Neutrophil (primary cell): ENCODE results near the gene SSH2.

Experiments used
- H3K27ac ChIP-seq: fragments of 200-600 bp; sonication (generic); 2 replicates; pipeline ENCODE4 v1.5.1; 2016; ENCODE audit warnings: mild to moderate bottlenecking, moderate library complexity
- H3K27me3 ChIP-seq: fragments of 200-600 bp; sonication (generic); 2 replicates; pipeline ENCODE4 v1.6.0; 2016; ENCODE audit warnings: mild to moderate bottlenecking
- H3K36me3 ChIP-seq: fragments of 200-600 bp; sonication (generic); 2 replicates; pipeline ENCODE4 v1.5.1; 2017
- H3K4me1 ChIP-seq, 2 experiments: fragments of 200-600 bp in 1 of 2; sonication (generic) in 1 of 2; 1 replicate in 1 of 2; 2 replicates in 1 of 2; pipeline versions ENCODE4 v1.5.1 to v1.6.1; 2013 to 2016; ENCODE audit warnings: low read depth in 1 of 2, low read length in 1 of 2, mild to moderate bottlenecking in 1 of 2, moderate library complexity in 1 of 2; ENCODE audit not compliant: control insufficient read depth in 1 of 2, insufficient read depth in 1 of 2
- H3K4me3 ChIP-seq, 2 experiments: fragments of 200-600 bp in 1 of 2; sonication (generic) in 1 of 2; 1 replicate in 1 of 2; 2 replicates in 1 of 2; pipeline ENCODE4 v1.5.1; 2013 to 2016; ENCODE audit warnings: low read depth in 1 of 2, low read length in 1 of 2, mild to moderate bottlenecking in 1 of 2, moderate library complexity in 1 of 2
- H3K9me3 ChIP-seq: fragments of 200-600 bp; sonication (generic); 2 replicates; pipeline ENCODE4 v1.5.1; 2016
- CTCF ChIP-seq: fragments of 200-600 bp; sonication (generic); IDR thresholded peaks from 2 replicates; pipeline ENCODE4 v1.5.1; 2016; ENCODE audit warnings: antibody characterized with exemption

SSH2 gene

DNA sequence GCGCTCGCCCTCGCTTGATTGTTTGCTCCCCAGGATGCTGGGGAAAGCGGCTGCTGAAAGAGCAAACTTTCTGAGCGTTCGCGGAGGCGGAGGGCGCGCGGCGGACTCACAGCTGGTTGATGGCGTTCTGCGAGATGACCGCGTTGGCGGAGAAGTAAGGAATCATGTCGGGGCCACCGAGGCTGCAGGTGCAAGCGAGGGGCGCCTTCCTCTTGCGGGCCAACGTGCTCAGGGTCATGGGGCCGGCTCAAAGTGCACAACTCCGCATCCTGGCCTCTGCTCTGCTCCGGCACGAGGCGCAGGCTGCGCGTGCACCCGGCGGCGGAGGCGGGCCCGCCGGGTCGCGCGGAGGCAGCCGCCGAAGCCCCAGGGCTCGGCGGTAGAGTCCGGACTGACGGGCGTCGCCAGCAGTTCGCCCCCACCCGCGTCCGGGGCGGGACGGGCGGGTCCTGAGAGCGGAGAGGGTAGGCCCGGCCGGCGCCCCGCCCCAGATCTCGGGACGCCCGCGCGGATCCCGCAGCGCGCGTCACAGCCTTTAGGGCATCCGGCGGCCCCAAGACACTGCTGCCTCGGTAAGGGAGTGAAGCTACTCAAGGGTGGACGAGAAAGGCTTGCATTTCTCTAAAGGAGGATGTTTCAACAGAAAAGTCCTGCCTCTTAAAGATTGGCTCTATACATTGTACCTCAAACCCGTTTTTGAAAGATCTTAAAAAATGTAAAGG lies 168.8 kb downstream of the SSH2 start:
- peak; percentile 57 for TF ChIP-seq CTCF
- Histone ChIP-seq H3K36me3 (peaks cover 21% of the 10 kb centered on the region), H3K27ac (peak overlapping the region; percentile 97), H3K4me1 (peaks cover 24 to 41% of the 10 kb centered on the region in 2 experiments), H3K27me3 (no peaks in the 10 kb centered on the region), H3K9me3 (no peaks in the 10 kb centered on the region), H3K4me3 (peak overlapping the region; percentile 88 to 93)

DNA sequence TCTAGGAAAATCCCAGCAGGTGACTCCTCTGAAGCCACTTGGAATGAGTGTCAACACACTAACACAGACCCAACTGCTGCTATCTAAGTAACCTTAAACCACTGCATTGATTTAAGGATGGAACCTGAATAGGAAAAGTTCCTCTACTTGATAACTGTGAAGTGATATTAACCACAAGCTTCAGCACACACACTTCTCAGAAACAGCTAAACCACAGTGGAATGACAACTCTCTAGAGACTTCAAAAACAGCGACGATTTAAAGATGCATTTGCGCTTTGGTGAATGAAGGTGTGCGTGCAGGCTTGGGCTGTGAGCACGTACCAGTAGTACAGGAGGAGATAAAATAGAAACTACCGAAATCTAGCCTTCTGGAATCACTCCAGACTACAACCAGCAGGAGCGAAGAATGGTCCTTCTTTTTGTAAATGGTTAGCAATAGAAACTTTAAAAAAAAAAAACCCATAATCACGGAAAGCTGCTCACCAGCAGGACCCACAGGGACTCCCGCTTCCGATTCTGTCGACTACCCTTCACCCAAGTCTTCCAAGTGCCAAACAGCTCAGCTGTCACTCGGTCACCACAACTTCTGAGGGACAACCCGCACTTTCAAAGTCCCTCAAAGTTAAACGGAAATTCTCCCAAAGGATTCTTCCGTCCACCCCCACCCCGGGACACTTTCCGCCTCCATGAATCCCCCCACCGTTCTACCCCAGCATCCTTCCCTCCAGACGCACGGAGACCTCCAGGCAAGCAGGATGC lies 169.6 kb downstream of the SSH2 start:
- no peak for TF ChIP-seq CTCF
- Histone ChIP-seq H3K27ac (peak overlapping the region; percentile 97), H3K36me3 (peaks cover 29% of the 10 kb centered on the region)

DNA sequence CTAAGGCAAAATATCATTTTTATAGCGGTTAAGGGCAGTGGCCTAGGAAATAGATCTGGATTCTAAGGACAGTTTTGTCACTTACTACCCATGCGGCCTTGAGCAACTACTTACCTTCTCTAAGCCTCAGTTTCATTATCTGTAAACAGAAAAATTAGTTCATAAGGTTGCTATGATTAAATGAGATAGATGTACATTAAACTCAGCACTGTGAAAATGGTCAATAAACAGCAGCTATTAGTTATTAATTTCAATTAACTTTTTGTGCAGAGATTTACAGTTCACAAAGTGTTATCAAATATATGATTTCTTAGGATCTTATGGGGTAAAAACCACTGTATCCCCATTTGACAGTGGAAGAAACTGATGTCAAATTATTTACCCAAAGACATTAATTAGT lies 171.8 kb downstream of the SSH2 start:
- Histone ChIP-seq H3K4me3 (peak overlapping the region; percentile 88 to 93), H3K4me1 (peaks cover 24 to 41% of the 10 kb centered on the region in 2 experiments), H3K36me3 (peaks cover 49% of the 10 kb centered on the region), H3K27ac (peak overlapping the region; percentile 97), H3K9me3 (no peaks in the 10 kb centered on the region), H3K27me3 (no peaks in the 10 kb centered on the region)
- no peak for TF ChIP-seq CTCF

More for the DNA sequence above, 169.6 kb downstream of the SSH2 start:
- Histone ChIP-seq H3K4me1 (peaks cover 24 to 41% of the 10 kb centered on the region in 2 experiments), H3K27me3 (no peaks in the 10 kb centered on the region), H3K9me3 (no peaks in the 10 kb centered on the region), H3K4me3 (peak overlapping the region; percentile 88 to 93)

- peak overlapping the region; percentile 88 to 93 for H3K4me3 ChIP-seq
- H3K27ac ChIP-seq: peak overlapping the region; percentile 97
- no peaks in the 10 kb centered on the region for H3K9me3 ChIP-seq
- H3K36me3 ChIP-seq: peaks cover 54% of the 10 kb centered on the region
- H3K4me1 ChIP-seq: peaks cover 24 to 41% of the 10 kb centered on the region in 2 experiments
- no peak for TF ChIP-seq CTCF
- no peaks in the 10 kb centered on the region for H3K27me3 ChIP-seq
Observed at GRCh38 chr17:29757788-29758187, 172.2 kb downstream of the SSH2 start.

DNA sequence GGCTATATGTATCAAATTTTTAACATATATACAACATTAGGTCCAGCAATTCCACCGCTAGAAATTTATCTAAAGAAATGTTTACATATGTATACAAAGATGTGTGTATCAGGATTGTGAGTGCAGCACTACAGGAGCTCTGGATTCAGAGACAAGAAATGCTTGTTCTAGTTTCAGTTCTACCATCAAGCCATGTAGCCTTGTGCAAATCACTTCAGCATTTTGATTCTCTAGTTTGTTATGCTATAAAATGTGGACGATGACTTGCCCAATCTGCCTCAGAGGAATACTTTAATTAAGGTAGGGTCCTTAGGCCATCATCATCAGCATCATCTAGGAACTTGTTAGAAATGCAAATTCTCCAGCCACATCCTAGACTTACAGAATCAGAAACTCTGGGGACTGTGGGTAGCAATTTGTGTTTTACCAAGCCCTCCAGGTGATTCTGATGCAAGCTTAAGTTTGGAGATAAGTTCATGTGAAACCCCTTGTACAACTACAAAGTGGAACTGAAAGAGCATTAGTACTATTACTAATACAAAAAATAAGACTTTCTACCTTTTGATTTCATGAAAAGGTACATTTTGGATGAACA lies 176.1 kb downstream of the SSH2 start:
- H3K27ac ChIP-seq: peak overlapping the region; percentile 44
- no peaks in the 10 kb centered on the region for H3K27me3 ChIP-seq
- H3K36me3 ChIP-seq: peaks cover 90% of the 10 kb centered on the region
- peaks cover 24 to 28% of the 10 kb centered on the region in 2 experiments for H3K4me1 ChIP-seq
- TF ChIP-seq CTCF: no peak
- no peak overlapping the region for H3K4me3 ChIP-seq
- H3K9me3 ChIP-seq: no peaks in the 10 kb centered on the region
